Neural cell (in vitro differentiated cells): Measurements from ENCODE around the gene ACTL10. TPM values are rescaled to one million over a fixed set of nuclear protein-coding genes. Genes with fewer than 3 reads are reported as not detected.
A peak's percentile ranks its signal among the peaks of the same experiment; 100 is the strongest.

ENCODE experiments used
- H2AFZ ChIP-seq: fragments of 200-600, 300-800 bp; sonication (generic), shearing (Covaris generic); 2 replicates; pipeline ENCODE4 v1.6.0; 2014; ENCODE audit warnings: low read depth, mild to moderate bottlenecking, antibody characterized with exemption, low read length, moderate library complexity
- H3F3A ChIP-seq: fragments of 200-600 bp; shearing (Covaris generic); 2 replicates; pipeline ENCODE4 v1.6.1; 2016; ENCODE audit warnings: mild to moderate bottlenecking, moderate library complexity, mixed read lengths, antibody characterized with exemption, low read length; ENCODE audit not compliant: insufficient read depth, poor library complexity, severe bottlenecking
- H3K27ac ChIP-seq: fragments of 200-600, 300-800 bp; sonication (generic), shearing (Covaris generic); 2 replicates; pipeline ENCODE4 v1.5.1; 2014; ENCODE audit warnings: mild to moderate bottlenecking, low read length, moderate library complexity
- H3K27me3 ChIP-seq: fragments of 300-800, 200-600 bp; sonication (generic), shearing (Covaris generic); 2 replicates; pipeline ENCODE4 v1.6.0; 2014; ENCODE audit warnings: mild to moderate bottlenecking, low read depth, low read length, moderate library complexity; ENCODE audit not compliant: insufficient read depth
- H3K36me3 ChIP-seq: fragments of 300-800, 200-600 bp; sonication (generic), shearing (Covaris generic); 2 replicates; pipeline ENCODE4 v1.5.1; 2014; ENCODE audit warnings: mild to moderate bottlenecking, antibody characterized with exemption, low read length, moderate library complexity; ENCODE audit not compliant: insufficient read depth
- H3K4me2 ChIP-seq: fragments of 300-800, 200-600 bp; sonication (generic), shearing (Covaris generic); 2 replicates; pipeline ENCODE4 v1.6.0; 2014; ENCODE audit warnings: mild to moderate bottlenecking, low read length
- H3K4me3 ChIP-seq: fragments of 300-800, 200-600 bp; sonication (generic), shearing (Covaris generic); 2 replicates; pipeline ENCODE4 v1.5.1; 2014; ENCODE audit warnings: mild to moderate bottlenecking, low read length, moderate library complexity
- H3K79me2 ChIP-seq: fragments of 200-600 bp; shearing (Covaris generic); replicated peaks from 2 replicates; pipeline ENCODE4 v1.6.0; 2014; ENCODE audit warnings: mild to moderate bottlenecking, low read length, moderate library complexity; ENCODE audit not compliant: insufficient read depth
- H3K9ac ChIP-seq: fragments of 300-800, 200-600 bp; sonication (generic), shearing (Covaris generic); 2 replicates; pipeline ENCODE4 v1.6.1; 2016; ENCODE audit warnings: mild to moderate bottlenecking, low read length, mixed read lengths
- H3K9me2 ChIP-seq: fragments of 200-600 bp; shearing (Covaris generic); 2 replicates; pipeline ENCODE4 v1.6.1; 2016; ENCODE audit warnings: mild to moderate bottlenecking, low read length, mixed read lengths; ENCODE audit not compliant: insufficient read depth
- H3K9me3 ChIP-seq: fragments of 200-600, 300-800 bp; sonication (generic), shearing (Covaris generic); 2 replicates; pipeline ENCODE4 v1.6.1; 2016; ENCODE audit warnings: mild to moderate bottlenecking, mixed run types, low read length, moderate library complexity, mixed read lengths
- H4K20me1 ChIP-seq: fragments of 200-600 bp; shearing (Covaris generic); 2 replicates; pipeline ENCODE4 v1.6.1; 2016; ENCODE audit warnings: mild to moderate bottlenecking, mixed run types; ENCODE audit not compliant: insufficient read depth
- EP300 ChIP-seq: fragments of 450-650 bp; conservative IDR thresholded peaks from 2 replicates; pipeline ENCODE4 v1.6.1; 2014; ENCODE audit warnings: antibody characterized with exemption, mild to moderate bottlenecking, moderate library complexity; ENCODE audit not compliant: poor library complexity, severe bottlenecking
- EZH2 ChIP-seq: fragments of 200-600, 300-800 bp; shearing (Covaris generic), sonication (generic); IDR thresholded peaks from 2 replicates; pipeline ENCODE4 v1.6.1; 2014; ENCODE audit warnings: antibody characterized with exemption, low read length, borderline replicate concordance, mild to moderate bottlenecking; ENCODE audit not compliant: insufficient read depth, poor library complexity, severe bottlenecking
- MXI1 ChIP-seq: fragments of 450-650 bp; conservative IDR thresholded peaks from 2 replicates; pipeline ENCODE4 v1.6.1; 2014; ENCODE audit warnings: antibody characterized with exemption, mild to moderate bottlenecking; ENCODE audit not compliant: poor library complexity, severe bottlenecking
- POLR2AphosphoS5 ChIP-seq: IDR thresholded peaks from 2 replicates; pipeline ENCODE4 v1.6.1; 2012
- RAD21 ChIP-seq: fragments of 450-650 bp; conservative IDR thresholded peaks from 2 replicates; pipeline ENCODE4 v1.6.1; 2014; ENCODE audit warnings: antibody characterized with exemption, mild to moderate bottlenecking, moderate library complexity
- SMC3 ChIP-seq: fragments of 450-650 bp; conservative IDR thresholded peaks from 2 replicates; pipeline ENCODE4 v1.6.1; 2014; ENCODE audit warnings: antibody characterized with exemption, mild to moderate bottlenecking, moderate library complexity; ENCODE audit not compliant: poor library complexity
- TAF1 ChIP-seq: IDR thresholded peaks from 2 replicates; pipeline ENCODE4 v1.6.1; 2012; ENCODE audit warnings: low read depth
- polyA plus RNA-seq: library from polyadenylated mRNA; depleted of rRNA; stranded (reverse); fragments of >200 nt; gene quantifications from 2 replicates; pipeline ENCODE4 v1.2.3, GENCODE V29; 2014
- TF ChIP-seq, protein P1 (sequence below): fragments of 450-650 bp; IDR thresholded peaks from 2 replicates; pipeline ENCODE4 v1.5.1; 2014; ENCODE audit warnings: antibody characterized with exemption, mild to moderate bottlenecking, moderate library complexity; ENCODE audit not compliant: poor library complexity, severe bottlenecking
- TF ChIP-seq, protein P2 (sequence below): IDR thresholded peaks from 2 replicates; pipeline ENCODE4 v1.6.1; 2012; ENCODE audit warnings: borderline replicate concordance

Gene ACTL10
- polyA plus RNA-seq, 1 donor from 2014 or later = not detected

DNA sequence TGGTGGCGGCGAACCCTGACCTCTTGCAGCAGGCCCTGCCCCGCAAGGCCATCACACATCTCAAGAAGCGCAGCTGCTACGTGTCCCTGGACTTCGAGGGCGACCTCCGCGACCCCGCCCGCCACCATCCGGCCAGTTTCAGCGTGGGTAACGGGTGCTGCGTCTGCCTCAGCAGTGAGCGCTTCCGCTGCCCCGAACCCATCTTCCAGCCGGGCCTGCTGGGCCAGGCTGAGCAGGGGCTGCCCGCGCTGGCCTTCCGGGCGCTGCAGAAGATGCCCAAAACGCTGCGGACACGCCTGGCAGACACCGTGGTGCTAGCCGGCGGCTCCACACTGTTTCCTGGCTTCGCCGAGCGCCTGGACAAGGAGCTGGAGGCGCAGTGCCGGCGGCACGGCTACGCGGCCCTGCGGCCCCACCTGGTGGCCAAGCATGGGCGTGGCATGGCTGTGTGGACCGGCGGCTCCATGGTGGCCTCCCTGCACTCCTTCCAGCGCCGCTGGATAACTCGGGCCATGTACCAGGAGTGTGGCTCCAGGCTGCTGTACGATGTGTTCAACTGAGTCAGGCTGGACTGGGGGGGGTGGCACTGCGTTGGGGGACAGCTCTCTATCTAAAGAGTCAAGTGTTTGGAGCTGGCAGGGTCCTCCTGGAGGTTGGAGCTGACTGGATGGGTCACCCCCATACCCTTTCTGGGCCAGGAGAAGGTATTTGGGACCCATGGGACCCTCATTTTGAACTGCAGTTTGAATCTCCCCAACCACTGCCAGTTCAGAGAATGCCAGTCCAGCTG lies 1.1 kb downstream of the ACTL10 start:
- no peaks in the 10 kb centered on the region for H3K9me2 ChIP-seq
- H3K79me2 ChIP-seq = no peaks in the 10 kb centered on the region
- no peaks in the 10 kb centered on the region for H3F3A ChIP-seq
- H3K27me3 ChIP-seq = no peaks in the 10 kb centered on the region
- H3K9ac ChIP-seq = no peak overlapping the region
- H4K20me1 ChIP-seq = no peaks in the 10 kb centered on the region
- H3K4me2 ChIP-seq = no peak overlapping the region
- peak; percentile 60 for TF ChIP-seq RAD21
- TF ChIP-seq, protein P1, sequence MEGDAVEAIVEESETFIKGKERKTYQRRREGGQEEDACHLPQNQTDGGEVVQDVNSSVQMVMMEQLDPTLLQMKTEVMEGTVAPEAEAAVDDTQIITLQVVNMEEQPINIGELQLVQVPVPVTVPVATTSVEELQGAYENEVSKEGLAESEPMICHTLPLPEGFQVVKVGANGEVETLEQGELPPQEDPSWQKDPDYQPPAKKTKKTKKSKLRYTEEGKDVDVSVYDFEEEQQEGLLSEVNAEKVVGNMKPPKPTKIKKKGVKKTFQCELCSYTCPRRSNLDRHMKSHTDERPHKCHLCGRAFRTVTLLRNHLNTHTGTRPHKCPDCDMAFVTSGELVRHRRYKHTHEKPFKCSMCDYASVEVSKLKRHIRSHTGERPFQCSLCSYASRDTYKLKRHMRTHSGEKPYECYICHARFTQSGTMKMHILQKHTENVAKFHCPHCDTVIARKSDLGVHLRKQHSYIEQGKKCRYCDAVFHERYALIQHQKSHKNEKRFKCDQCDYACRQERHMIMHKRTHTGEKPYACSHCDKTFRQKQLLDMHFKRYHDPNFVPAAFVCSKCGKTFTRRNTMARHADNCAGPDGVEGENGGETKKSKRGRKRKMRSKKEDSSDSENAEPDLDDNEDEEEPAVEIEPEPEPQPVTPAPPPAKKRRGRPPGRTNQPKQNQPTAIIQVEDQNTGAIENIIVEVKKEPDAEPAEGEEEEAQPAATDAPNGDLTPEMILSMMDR = peak; percentile 58
- TF ChIP-seq EP300 = no peak
- TF ChIP-seq, protein P2, sequence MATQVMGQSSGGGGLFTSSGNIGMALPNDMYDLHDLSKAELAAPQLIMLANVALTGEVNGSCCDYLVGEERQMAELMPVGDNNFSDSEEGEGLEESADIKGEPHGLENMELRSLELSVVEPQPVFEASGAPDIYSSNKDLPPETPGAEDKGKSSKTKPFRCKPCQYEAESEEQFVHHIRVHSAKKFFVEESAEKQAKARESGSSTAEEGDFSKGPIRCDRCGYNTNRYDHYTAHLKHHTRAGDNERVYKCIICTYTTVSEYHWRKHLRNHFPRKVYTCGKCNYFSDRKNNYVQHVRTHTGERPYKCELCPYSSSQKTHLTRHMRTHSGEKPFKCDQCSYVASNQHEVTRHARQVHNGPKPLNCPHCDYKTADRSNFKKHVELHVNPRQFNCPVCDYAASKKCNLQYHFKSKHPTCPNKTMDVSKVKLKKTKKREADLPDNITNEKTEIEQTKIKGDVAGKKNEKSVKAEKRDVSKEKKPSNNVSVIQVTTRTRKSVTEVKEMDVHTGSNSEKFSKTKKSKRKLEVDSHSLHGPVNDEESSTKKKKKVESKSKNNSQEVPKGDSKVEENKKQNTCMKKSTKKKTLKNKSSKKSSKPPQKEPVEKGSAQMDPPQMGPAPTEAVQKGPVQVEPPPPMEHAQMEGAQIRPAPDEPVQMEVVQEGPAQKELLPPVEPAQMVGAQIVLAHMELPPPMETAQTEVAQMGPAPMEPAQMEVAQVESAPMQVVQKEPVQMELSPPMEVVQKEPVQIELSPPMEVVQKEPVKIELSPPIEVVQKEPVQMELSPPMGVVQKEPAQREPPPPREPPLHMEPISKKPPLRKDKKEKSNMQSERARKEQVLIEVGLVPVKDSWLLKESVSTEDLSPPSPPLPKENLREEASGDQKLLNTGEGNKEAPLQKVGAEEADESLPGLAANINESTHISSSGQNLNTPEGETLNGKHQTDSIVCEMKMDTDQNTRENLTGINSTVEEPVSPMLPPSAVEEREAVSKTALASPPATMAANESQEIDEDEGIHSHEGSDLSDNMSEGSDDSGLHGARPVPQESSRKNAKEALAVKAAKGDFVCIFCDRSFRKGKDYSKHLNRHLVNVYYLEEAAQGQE = no peak
- TF ChIP-seq POLR2AphosphoS5 = no peak
- TF ChIP-seq SMC3 = peak; percentile 52
- H2AFZ ChIP-seq = no peak overlapping the region
- no peak overlapping the region for H3K4me3 ChIP-seq
- H3K36me3 ChIP-seq = no peaks in the 10 kb centered on the region
- H3K9me3 ChIP-seq = no peaks in the 10 kb centered on the region
- no peak overlapping the region for H3K27ac ChIP-seq

DNA sequence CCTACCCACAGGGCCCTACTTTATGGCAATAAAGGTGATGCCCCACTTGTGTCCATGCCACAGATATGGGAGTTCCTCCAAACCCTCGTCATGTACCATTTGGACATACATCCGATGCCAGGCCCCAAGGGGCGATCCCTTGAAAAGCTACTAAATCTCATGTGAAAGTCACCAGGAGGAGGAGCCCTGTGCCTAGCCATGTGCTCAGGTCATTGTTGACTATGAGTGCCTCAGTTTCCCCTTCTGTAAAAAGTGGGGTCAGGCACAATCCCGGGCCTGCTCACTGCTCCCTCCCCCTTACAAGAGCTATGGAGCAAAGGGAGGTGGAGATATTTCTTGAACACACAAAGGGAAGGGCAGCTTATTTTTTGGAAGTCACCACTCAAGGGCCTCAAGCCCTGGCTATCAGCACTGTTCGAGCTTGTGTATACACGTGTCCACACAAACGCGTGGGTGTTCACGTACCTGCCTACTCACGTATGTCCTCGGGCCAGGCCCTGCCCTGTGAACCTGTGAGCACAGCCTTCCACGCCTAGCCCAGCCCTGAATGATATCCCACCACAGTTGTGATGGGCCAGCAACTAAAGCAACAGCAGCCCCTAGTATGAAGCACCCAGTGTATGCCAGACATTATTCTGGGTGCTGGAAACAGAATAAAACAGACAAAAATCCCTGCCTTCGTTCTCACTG lies 1.9 kb downstream of the ACTL10 start:
- Histone ChIP-seq H3K9ac (no peak overlapping the region), H4K20me1 (no peaks in the 10 kb centered on the region), H3K36me3 (no peaks in the 10 kb centered on the region), H2AFZ (no peak overlapping the region), H3K27ac (no peak overlapping the region), H3K4me2 (no peak overlapping the region), H3K9me3 (no peaks in the 10 kb centered on the region), H3K4me3 (no peak overlapping the region), H3K27me3 (no peaks in the 10 kb centered on the region), H3F3A (no peaks in the 10 kb centered on the region), H3K79me2 (no peaks in the 10 kb centered on the region), H3K9me2 (no peaks in the 10 kb centered on the region)
- TF ChIP-seq RAD21 = no peak
- TF ChIP-seq, protein P2 = no peak
- TF ChIP-seq POLR2AphosphoS5 = no peak
- no peak for TF ChIP-seq MXI1
- no peak for TF ChIP-seq EP300
- no peak for TF ChIP-seq EZH2
- no peak for TF ChIP-seq TAF1
- TF ChIP-seq, protein P1 = no peak
- no peak for TF ChIP-seq SMC3
